Measurements from ENCODE around the gene SLFN14.
"Not testable (repeated sequence)": the region's sequence is repeated elsewhere in the genome, so short reads cannot be mapped to it uniquely, and the experiment has no call there.

Gene SLFN14

DNA sequence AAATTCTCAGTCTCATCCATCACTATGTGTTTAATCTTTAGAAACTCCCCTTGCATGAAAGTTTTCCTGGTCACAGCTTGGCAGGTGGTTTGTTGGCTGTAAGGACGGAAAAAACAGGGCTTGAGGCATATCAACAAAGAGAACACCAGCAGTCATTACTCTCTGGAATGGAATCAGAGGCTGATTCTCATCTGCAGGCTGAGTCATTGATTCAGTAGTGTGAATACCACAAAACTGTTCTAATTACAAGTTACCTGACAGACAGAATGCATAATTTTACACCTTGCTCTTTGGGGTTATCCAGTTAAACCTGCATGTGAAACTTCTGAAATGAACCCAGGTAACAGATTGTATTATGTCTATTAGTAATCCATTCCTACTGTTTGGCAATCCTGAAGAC, 11.6 kb downstream of the SLFN14 start:
- no peak for ATAC-seq (replicated peaks; ENCODE audit: extremely low read depth, poor library complexity, severe bottlenecking)
- H3K4me3 Mint-ChIP-seq: no peak overlapping the region
- DNase-seq (ENCODE audit: low spot score in 2 of 2): no peak
- no peaks in the 10 kb centered on the region for H3K27me3 Mint-ChIP-seq
- no peaks in the 10 kb centered on the region for H3K4me1 Mint-ChIP-seq
- peaks cover 2% of the 10 kb centered on the region for H3K36me3 Mint-ChIP-seq (ENCODE audit: insufficient read depth)
- no peaks in the 10 kb centered on the region for H3K9me3 Mint-ChIP-seq
- H3K27ac Mint-ChIP-seq (ENCODE audit: low read depth): peak overlapping the region; percentile 15

DNA sequence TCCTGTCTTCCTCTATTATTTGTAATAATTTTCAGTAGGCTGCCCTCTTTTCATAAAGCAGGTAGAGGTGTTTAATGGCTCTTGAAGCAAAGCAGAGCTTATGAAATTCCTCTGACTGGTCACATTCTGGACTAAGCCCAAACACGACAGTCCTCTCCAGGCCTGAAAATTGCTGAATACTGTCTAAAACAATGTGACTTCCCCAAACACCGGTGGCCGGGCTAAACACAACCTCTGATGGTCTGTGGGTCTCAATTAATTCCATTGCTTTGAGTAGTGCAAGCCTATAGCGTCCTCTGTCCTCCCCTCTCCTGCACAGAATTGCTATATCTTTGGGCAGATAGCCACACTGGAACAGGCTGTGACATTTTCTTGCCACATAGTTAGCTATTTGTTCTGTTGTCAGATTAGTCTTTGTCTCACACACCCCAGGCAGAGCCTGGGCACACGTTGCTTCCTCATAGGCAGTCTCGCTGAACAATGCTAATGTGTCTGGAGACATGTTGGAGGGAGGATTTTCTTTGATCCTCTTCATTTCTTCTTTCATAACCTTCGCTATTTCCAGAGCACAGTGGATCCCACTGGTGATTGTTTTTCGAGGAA, 12.3 kb downstream of the SLFN14 start:
- DNase-seq (ENCODE audit: low spot score in 2 of 2) (no peak), ATAC-seq (replicated peaks; ENCODE audit: extremely low read depth, poor library complexity, severe bottlenecking) (no peak)
- Mint-ChIP-seq H3K9me3 (no peaks in the 10 kb centered on the region), H3K4me1 (no peaks in the 10 kb centered on the region), H3K27me3 (no peaks in the 10 kb centered on the region), H3K27ac (ENCODE audit: low read depth) (no peak overlapping the region), H3K36me3 (ENCODE audit: insufficient read depth) (peaks cover 2% of the 10 kb centered on the region), H3K4me3 (no peak overlapping the region)

- DNase-seq (ENCODE audit: low spot score in 2 of 2) (no peak), ATAC-seq (replicated peaks; ENCODE audit: extremely low read depth, poor library complexity, severe bottlenecking) (no peak)
- no peaks in the 10 kb centered on the region for H3K4me1 Mint-ChIP-seq
- no peak overlapping the region for H3K4me3 Mint-ChIP-seq
- no peak overlapping the region for H3K27ac Mint-ChIP-seq (ENCODE audit: low read depth)
- no peaks in the 10 kb centered on the region for H3K9me3 Mint-ChIP-seq
- H3K27me3 Mint-ChIP-seq: no peaks in the 10 kb centered on the region
- no peaks in the 10 kb centered on the region for H3K36me3 Mint-ChIP-seq (ENCODE audit: insufficient read depth)
Observed at GRCh38 chr17:35546487-35546886, 14.1 kb downstream of the SLFN14 start.

DNA sequence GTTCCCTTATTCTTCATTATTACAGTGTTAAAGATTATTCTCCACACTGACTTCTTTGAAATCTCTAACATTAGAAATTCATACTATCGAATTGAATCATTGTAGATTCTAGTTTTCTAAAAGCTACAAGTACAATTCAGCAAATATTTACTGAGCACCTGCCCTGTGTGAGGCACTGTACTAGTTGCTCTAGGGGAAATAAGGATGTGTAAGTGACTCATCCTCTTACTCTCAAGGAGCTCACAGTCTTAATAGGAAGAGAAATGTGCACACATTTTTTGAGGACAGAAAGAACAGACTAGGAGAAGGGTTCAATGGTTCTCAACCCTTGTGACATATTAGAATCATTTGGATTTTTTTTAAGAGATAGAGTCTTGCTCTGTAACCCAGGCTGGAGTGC, 15.5 kb downstream of the SLFN14 start:
- Mint-ChIP-seq H3K4me1 (peaks cover 13% of the 10 kb centered on the region), H3K4me3 (no peak overlapping the region), H3K36me3 (ENCODE audit: insufficient read depth) (no peaks in the 10 kb centered on the region), H3K9me3 (no peaks in the 10 kb centered on the region), H3K27ac (ENCODE audit: low read depth) (no peak overlapping the region), H3K27me3 (no peaks in the 10 kb centered on the region)
- ATAC-seq (replicated peaks; ENCODE audit: extremely low read depth, poor library complexity, severe bottlenecking) (no peak), DNase-seq (ENCODE audit: low spot score in 2 of 2) (no peak)

DNA sequence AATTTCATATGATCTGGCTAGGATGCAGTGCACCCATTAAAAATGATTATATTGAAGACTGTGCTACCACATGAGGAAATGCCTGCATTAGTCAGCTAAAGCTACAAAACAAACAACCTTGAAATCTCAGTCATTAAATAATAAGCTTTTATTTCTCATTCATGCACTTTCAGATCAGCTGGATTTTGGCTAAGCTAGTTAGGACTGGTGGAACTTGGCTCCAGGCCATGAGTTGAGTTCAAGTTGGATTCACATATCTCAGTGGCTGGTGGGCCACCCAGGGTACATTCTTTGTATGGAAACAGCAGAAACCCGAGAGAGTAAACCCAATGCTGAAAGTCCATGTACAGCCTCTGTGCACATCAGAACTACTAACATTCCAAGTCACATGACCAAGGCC, 16.8 kb downstream of the SLFN14 start:
- peaks cover 26% of the 10 kb centered on the region for H3K4me1 Mint-ChIP-seq
- no peaks in the 10 kb centered on the region for H3K27me3 Mint-ChIP-seq
- no peak for DNase-seq (ENCODE audit: low spot score in 2 of 2)
- no peak overlapping the region for H3K4me3 Mint-ChIP-seq
- ATAC-seq (replicated peaks; ENCODE audit: extremely low read depth, poor library complexity, severe bottlenecking): no peak
- peaks cover 4% of the 10 kb centered on the region for H3K36me3 Mint-ChIP-seq (ENCODE audit: insufficient read depth)
- H3K27ac Mint-ChIP-seq (ENCODE audit: low read depth): no peak overlapping the region
- H3K9me3 Mint-ChIP-seq: no peaks in the 10 kb centered on the region

- ATAC-seq (replicated peaks; ENCODE audit: extremely low read depth, poor library complexity, severe bottlenecking): no peak
- Mint-ChIP-seq H3K4me1 (peaks cover 34% of the 10 kb centered on the region), H3K4me3 (no peak overlapping the region), H3K27ac (ENCODE audit: low read depth) (no peak overlapping the region), H3K9me3 (no peaks in the 10 kb centered on the region), H3K27me3 (no peaks in the 10 kb centered on the region), H3K36me3 (ENCODE audit: insufficient read depth) (peaks cover 4% of the 10 kb centered on the region)
- no peak for DNase-seq (ENCODE audit: low spot score in 2 of 2)
Observed at GRCh38 chr17:35542990-35543389, 17.6 kb downstream of the SLFN14 start.

- Mint-ChIP-seq H3K9me3 (no peaks in the 10 kb centered on the region), H3K27me3 (no peaks in the 10 kb centered on the region), H3K27ac (ENCODE audit: low read depth) (peak overlapping the region; percentile 82), H3K36me3 (ENCODE audit: insufficient read depth) (peaks cover 16% of the 10 kb centered on the region), H3K4me1 (peaks cover 46% of the 10 kb centered on the region), H3K4me3 (peak overlapping the region; percentile 81)
- no peak for DNase-seq (ENCODE audit: low spot score in 2 of 2)
- no peak for ATAC-seq (replicated peaks; ENCODE audit: extremely low read depth, poor library complexity, severe bottlenecking)
Observed at GRCh38 chr17:35541434-35541833, 19.2 kb downstream of the SLFN14 start.

GRCh38 chr17:35540589-35541404, 19.8 kb downstream of the SLFN14 start:
- Mint-ChIP-seq H3K4me1 (peaks cover 46% of the 10 kb centered on the region), H3K9me3 (no peaks in the 10 kb centered on the region), H3K36me3 (ENCODE audit: insufficient read depth) (peaks cover 19% of the 10 kb centered on the region), H3K27ac (ENCODE audit: low read depth) (peak overlapping the region; percentile 82), H3K27me3 (no peaks in the 10 kb centered on the region), H3K4me3 (peak overlapping the region; percentile 81)
- ATAC-seq (replicated peaks; ENCODE audit: extremely low read depth, poor library complexity, severe bottlenecking) (peak; percentile 48), DNase-seq (ENCODE audit: low spot score in 2 of 2) (no peak)

- H3K4me1 Mint-ChIP-seq: peaks cover 48% of the 10 kb centered on the region
- H3K9me3 Mint-ChIP-seq: no peaks in the 10 kb centered on the region
- peak overlapping the region; percentile 81 for H3K4me3 Mint-ChIP-seq
- peak overlapping the region; percentile 82 for H3K27ac Mint-ChIP-seq (ENCODE audit: low read depth)
- peaks cover 24% of the 10 kb centered on the region for H3K36me3 Mint-ChIP-seq (ENCODE audit: insufficient read depth)
- no peaks in the 10 kb centered on the region for H3K27me3 Mint-ChIP-seq
- DNase-seq (ENCODE audit: low spot score in 2 of 2) (no peak), ATAC-seq (replicated peaks; ENCODE audit: extremely low read depth, poor library complexity, severe bottlenecking) (no peak)
Observed at GRCh38 chr17:35539659-35540026, 21.0 kb downstream of the SLFN14 start.

DNA sequence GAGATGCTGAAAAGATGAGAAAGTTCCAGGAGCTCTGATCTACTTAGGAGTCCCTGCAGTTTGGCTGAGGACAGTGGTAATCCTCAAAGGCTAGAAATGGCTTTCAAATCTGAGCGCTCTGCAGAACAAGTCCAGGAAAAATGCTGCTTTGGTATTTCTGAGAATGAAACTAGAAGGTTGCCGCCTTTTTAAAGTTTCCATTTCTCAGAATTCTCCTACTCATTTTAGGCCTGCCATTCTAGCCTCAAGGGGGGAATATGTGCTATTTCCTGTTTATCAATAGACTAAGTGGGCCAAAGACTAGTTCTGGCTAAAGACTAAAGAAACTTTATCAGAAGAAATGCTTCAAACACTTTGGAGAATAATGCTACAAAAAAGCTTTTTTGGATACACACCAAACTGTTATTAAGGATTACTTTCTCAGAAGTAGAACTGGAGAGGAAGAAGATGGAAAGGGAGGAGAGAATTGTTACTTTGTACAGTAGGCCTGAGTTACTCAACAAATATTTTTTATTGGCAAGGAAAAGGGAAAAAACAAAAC, 22.9 kb downstream of the SLFN14 start, which contains the start of gene SLFN12L:
Gene SLFN12L (minus strand): TSS at position 78 of the 541 bp plus-strand sequence. CDS start 15,314 bp downstream, outside the sequence.
- H3K9me3 Mint-ChIP-seq: no peaks in the 10 kb centered on the region
- ATAC-seq (replicated peaks; ENCODE audit: extremely low read depth, poor library complexity, severe bottlenecking) (peak; percentile 26), DNase-seq (ENCODE audit: low spot score in 2 of 2) (no peak)
- H3K27me3 Mint-ChIP-seq: no peaks in the 10 kb centered on the region
- H3K4me3 Mint-ChIP-seq: peak within 1 kb of the TSS; percentile 81
- peaks cover 61% of the 10 kb centered on the region for H3K4me1 Mint-ChIP-seq
- H3K36me3 Mint-ChIP-seq (ENCODE audit: insufficient read depth): peaks cover 30% of the 10 kb centered on the region
- H3K27ac Mint-ChIP-seq (ENCODE audit: low read depth): peak within 1 kb of the TSS; percentile 82

DNA sequence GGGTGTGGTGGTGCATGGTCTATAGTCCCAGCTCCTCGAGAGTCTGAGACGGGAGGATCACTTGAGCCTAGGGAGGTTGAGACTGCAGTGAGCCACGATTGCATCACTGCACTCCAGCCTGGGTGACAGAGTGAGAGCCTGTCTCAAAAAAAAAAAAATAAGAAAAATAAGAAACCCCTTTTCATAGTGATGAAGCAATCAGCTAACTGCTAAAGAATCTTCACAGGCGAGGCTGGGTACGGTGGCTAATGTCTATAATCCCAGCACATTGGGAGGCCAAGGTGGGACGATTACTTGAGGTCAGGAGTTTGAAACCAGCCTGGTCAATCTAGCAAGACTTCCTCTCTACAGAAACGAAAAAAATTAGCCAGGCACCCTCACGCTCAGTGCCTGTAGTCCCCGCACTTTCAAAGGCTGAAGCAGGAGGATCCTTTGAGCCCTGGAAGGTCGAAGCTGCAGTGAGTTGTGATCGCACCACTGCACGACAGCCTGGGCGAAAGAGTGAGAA, 23.9 kb downstream of the SLFN14 start:
- peak overlapping the region; percentile 82 for H3K27ac Mint-ChIP-seq (ENCODE audit: low read depth)
- ATAC-seq (replicated peaks; ENCODE audit: extremely low read depth, poor library complexity, severe bottlenecking): no peak

DNA sequence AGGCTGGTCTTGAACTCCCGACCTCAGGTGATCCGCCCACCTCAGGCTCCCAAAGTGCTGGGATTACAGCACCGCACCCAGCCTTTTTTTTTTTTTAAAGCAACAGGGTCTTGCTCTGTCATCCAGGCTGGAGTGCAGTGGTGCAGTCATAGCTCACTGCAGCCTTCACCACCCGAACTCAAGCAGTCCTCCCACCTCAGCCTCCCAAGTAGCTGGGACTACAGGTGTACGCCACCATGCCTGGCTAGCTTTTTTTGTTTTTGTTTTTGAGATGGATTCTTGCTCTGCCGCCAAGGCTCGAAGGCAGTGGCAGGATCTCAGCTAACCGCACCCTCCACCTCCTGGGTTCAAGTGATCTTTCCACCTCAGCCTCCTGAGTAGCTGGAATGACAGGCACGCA, 25.2 kb downstream of the SLFN14 start:
- DNase-seq (ENCODE audit: low spot score in 2 of 2); ATAC-seq (replicated peaks; ENCODE audit: extremely low read depth, poor library complexity, severe bottlenecking); H3K27me3 Mint-ChIP-seq; H3K9me3 Mint-ChIP-seq: not testable (repeated sequence)
- H3K27ac Mint-ChIP-seq (ENCODE audit: low read depth): peak overlapping the region; percentile 82
- peaks cover 58% of the 10 kb centered on the region for H3K4me1 Mint-ChIP-seq
- peaks cover 38% of the 10 kb centered on the region for H3K36me3 Mint-ChIP-seq (ENCODE audit: insufficient read depth)
- peak overlapping the region; percentile 81 for H3K4me3 Mint-ChIP-seq

More for the DNA sequence above, 23.9 kb downstream of the SLFN14 start:
- Mint-ChIP-seq H3K4me1 (peaks cover 61% of the 10 kb centered on the region), H3K36me3 (ENCODE audit: insufficient read depth) (peaks cover 31% of the 10 kb centered on the region), H3K27me3 (no peaks in the 10 kb centered on the region), H3K4me3 (peak overlapping the region; percentile 81), H3K9me3 (no peaks in the 10 kb centered on the region)
- no peak for DNase-seq (ENCODE audit: low spot score in 2 of 2)
